ENCODE measurements around the gene C3AR1.

C3AR1 gene

DNA sequence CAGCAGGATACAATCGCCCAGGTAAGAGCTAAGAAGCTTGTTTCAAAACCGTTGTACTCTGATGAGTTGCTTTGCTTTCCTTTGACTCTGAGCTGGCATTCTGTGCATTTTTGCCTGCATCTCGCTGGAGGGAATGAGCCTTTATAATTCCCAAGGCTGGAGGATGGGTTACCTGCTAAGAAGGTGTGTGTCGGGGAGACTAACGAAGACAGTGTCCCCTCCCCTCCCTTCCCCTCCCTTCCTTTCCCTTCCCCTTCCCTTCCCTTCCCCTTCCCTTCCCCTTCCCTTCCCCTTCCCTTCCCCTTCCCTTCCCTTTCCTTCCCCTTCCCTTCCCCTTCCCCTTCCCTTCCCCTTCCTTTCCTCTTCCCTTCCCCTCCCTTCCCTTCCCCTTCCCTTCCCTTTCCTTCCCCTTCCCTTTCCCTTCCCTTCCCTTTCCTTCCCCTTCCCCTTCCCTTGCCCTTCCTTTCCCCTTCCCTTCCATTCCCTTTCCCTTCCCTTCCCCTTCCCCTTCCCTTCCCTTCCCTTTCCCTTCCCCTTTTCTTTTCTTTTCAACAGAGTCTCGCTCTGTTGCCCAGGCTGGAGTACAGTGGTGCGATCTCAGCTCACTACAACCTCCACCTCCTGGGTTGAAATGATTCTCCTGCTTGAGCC, 15.4 kb downstream of the C3AR1 start:
- TF ChIP-seq OSR1 (CRISPR knock-in tag; IDR thresholded peaks at IDR 0.05) (no peak), TCF4 (CRISPR knock-in tag; IDR thresholded peaks at IDR 0.05; ENCODE audit: borderline replicate concordance) (no peak), ARNTL (CRISPR knock-in tag; IDR thresholded peaks at IDR 0.05; ENCODE audit: borderline replicate concordance, low read depth) (no peak), RARB (CRISPR knock-in tag; IDR thresholded peaks at IDR 0.05) (no peak)
- TF ChIP-seq, protein P1, sequence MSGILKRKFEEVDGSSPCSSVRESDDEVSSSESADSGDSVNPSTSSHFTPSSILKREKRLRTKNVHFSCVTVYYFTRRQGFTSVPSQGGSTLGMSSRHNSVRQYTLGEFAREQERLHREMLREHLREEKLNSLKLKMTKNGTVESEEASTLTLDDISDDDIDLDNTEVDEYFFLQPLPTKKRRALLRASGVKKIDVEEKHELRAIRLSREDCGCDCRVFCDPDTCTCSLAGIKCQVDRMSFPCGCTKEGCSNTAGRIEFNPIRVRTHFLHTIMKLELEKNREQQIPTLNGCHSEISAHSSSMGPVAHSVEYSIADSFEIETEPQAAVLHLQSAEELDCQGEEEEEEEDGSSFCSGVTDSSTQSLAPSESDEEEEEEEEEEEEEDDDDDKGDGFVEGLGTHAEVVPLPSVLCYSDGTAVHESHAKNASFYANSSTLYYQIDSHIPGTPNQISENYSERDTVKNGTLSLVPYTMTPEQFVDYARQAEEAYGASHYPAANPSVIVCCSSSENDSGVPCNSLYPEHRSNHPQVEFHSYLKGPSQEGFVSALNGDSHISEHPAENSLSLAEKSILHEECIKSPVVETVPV (CRISPR knock-in tag; IDR thresholded peaks at IDR 0.05), result no peak
- TF ChIP-seq, protein P2, sequence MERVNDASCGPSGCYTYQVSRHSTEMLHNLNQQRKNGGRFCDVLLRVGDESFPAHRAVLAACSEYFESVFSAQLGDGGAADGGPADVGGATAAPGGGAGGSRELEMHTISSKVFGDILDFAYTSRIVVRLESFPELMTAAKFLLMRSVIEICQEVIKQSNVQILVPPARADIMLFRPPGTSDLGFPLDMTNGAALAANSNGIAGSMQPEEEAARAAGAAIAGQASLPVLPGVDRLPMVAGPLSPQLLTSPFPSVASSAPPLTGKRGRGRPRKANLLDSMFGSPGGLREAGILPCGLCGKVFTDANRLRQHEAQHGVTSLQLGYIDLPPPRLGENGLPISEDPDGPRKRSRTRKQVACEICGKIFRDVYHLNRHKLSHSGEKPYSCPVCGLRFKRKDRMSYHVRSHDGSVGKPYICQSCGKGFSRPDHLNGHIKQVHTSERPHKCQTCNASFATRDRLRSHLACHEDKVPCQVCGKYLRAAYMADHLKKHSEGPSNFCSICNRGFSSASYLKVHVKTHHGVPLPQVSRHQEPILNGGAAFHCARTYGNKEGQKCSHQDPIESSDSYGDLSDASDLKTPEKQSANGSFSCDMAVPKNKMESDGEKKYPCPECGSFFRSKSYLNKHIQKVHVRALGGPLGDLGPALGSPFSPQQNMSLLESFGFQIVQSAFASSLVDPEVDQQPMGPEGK (CRISPR knock-in tag; IDR thresholded peaks at IDR 0.05; ENCODE audit: borderline replicate concordance), result no peak
- ATAC-seq, result no peak

DNA sequence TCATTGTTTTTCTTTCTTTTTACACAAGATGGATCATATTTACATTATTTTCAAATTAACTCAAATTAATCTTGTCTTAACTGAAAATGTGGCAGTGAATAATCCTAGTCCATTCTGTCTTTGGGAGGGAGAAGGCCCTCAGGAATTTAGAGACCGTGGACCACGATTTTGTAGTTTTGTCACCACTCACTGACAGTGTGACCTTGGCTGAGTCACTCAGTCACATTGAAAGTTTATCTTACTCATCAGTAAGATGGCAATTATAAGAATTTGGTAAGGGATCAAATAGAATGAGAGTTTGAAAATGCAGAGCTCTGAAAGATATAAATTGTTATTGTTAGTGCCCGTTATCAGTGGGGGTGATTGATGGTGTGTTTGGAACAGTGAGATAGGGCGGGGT, 17.3 kb downstream of the C3AR1 start:
- TF ChIP-seq, protein P2 (CRISPR knock-in tag; IDR thresholded peaks at IDR 0.05; ENCODE audit: borderline replicate concordance), result no peak
- TF ChIP-seq, protein P3, sequence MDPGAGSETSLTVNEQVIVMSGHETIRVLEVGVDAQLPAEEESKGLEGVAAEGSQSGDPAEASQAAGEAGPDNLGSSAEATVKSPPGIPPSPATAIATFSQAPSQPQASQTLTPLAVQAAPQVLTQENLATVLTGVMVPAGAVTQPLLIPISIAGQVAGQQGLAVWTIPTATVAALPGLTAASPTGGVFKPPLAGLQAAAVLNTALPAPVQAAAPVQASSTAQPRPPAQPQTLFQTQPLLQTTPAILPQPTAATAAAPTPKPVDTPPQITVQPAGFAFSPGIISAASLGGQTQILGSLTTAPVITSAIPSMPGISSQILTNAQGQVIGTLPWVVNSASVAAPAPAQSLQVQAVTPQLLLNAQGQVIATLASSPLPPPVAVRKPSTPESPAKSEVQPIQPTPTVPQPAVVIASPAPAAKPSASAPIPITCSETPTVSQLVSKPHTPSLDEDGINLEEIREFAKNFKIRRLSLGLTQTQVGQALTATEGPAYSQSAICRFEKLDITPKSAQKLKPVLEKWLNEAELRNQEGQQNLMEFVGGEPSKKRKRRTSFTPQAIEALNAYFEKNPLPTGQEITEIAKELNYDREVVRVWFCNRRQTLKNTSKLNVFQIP (CRISPR knock-in tag; IDR thresholded peaks at IDR 0.05; ENCODE audit: borderline replicate concordance, low read depth), result no peak
- no peak for TF ChIP-seq OSR1 (CRISPR knock-in tag; IDR thresholded peaks at IDR 0.05)
- ATAC-seq, result no peak

DNA sequence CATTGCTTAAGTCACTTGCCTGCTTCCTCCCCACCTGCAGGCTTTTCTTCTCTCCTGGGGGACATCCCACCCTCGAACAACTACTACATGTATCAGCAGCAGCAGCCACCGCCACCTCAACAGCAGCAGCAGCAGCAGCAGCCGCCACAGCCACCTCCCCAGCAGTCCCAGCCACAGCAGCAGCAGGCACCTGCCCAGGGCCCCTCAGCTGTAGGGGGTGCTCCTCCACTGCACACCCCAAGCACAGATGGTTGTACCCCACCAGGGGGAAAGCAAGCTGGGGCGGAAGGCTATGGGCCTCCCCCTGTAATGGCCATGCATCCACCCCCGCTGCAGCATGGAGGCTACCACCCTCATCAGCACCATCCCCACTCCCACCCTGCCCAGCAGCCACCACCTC, 18.3 kb downstream of the C3AR1 start:
- TF ChIP-seq ZFP30 (CRISPR knock-in tag; IDR thresholded peaks at IDR 0.05) (no peak), ZNF565 (CRISPR knock-in tag; conservative IDR thresholded peaks at IDR 0.05; ENCODE audit: low read depth) (no peak), BACH2 (CRISPR knock-in tag; IDR thresholded peaks at IDR 0.05; ENCODE audit: borderline replicate concordance) (no peak), OSR1 (CRISPR knock-in tag; IDR thresholded peaks at IDR 0.05) (no peak), ZFP3 (CRISPR knock-in tag; IDR thresholded peaks at IDR 0.05) (no peak), GLIS3 (CRISPR knock-in tag; IDR thresholded peaks at IDR 0.05) (no peak), ISL1 (CRISPR knock-in tag; IDR thresholded peaks at IDR 0.05) (no peak), ARNTL (CRISPR knock-in tag; IDR thresholded peaks at IDR 0.05; ENCODE audit: borderline replicate concordance, low read depth) (no peak), ZC3H10 (CRISPR knock-in tag; IDR thresholded peaks at IDR 0.05) (no peak), ESRRG (CRISPR knock-in tag; IDR thresholded peaks at IDR 0.05) (no peak), TOX (CRISPR knock-in tag; IDR thresholded peaks at IDR 0.05; ENCODE audit: borderline replicate concordance) (no peak), ZNF8 (CRISPR knock-in tag; IDR thresholded peaks at IDR 0.05) (no peak), RARB (CRISPR knock-in tag; IDR thresholded peaks at IDR 0.05) (no peak), TCF4 (CRISPR knock-in tag; IDR thresholded peaks at IDR 0.05; ENCODE audit: borderline replicate concordance) (no peak), ZNF70 (CRISPR knock-in tag; IDR thresholded peaks at IDR 0.05) (no peak), PPARA (CRISPR knock-in tag; IDR thresholded peaks at IDR 0.05; ENCODE audit: borderline replicate concordance) (no peak)
- TF ChIP-seq, protein P2 (CRISPR knock-in tag; IDR thresholded peaks at IDR 0.05; ENCODE audit: borderline replicate concordance), result no peak
- TF ChIP-seq, protein P4, sequence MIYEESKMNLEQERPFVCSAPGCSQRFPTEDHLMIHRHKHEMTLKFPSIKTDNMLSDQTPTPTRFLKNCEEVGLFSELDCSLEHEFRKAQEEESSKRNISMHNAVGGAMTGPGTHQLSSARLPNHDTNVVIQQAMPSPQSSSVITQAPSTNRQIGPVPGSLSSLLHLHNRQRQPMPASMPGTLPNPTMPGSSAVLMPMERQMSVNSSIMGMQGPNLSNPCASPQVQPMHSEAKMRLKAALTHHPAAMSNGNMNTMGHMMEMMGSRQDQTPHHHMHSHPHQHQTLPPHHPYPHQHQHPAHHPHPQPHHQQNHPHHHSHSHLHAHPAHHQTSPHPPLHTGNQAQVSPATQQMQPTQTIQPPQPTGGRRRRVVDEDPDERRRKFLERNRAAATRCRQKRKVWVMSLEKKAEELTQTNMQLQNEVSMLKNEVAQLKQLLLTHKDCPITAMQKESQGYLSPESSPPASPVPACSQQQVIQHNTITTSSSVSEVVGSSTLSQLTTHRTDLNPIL (CRISPR knock-in tag; IDR thresholded peaks at IDR 0.05; ENCODE audit: low read depth), result no peak
- TF ChIP-seq, protein P5, sequence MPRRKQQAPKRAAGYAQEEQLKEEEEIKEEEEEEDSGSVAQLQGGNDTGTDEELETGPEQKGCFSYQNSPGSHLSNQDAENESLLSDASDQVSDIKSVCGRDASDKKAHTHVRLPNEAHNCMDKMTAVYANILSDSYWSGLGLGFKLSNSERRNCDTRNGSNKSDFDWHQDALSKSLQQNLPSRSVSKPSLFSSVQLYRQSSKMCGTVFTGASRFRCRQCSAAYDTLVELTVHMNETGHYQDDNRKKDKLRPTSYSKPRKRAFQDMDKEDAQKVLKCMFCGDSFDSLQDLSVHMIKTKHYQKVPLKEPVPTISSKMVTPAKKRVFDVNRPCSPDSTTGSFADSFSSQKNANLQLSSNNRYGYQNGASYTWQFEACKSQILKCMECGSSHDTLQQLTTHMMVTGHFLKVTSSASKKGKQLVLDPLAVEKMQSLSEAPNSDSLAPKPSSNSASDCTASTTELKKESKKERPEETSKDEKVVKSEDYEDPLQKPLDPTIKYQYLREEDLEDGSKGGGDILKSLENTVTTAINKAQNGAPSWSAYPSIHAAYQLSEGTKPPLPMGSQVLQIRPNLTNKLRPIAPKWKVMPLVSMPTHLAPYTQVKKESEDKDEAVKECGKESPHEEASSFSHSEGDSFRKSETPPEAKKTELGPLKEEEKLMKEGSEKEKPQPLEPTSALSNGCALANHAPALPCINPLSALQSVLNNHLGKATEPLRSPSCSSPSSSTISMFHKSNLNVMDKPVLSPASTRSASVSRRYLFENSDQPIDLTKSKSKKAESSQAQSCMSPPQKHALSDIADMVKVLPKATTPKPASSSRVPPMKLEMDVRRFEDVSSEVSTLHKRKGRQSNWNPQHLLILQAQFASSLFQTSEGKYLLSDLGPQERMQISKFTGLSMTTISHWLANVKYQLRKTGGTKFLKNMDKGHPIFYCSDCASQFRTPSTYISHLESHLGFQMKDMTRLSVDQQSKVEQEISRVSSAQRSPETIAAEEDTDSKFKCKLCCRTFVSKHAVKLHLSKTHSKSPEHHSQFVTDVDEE (CRISPR knock-in tag; IDR thresholded peaks at IDR 0.05), result no peak
- TF ChIP-seq, protein P1 (CRISPR knock-in tag; IDR thresholded peaks at IDR 0.05), result no peak
- no peak for ATAC-seq

Data from SK-N-SH treated with all-trans-retinoic acid at 6 μM for 48 hours (cell line).